SK-N-SH (cell line): Measurements from ENCODE around the gene TEAD2.

Experiments used
- CHD2 ChIP-seq: fragments of 150-350 bp; IDR thresholded peaks from 2 replicates; pipeline ENCODE4 v1.6.1; 2018; ENCODE audit warnings: low read length; ENCODE audit not compliant: partially characterized antibody
- CTCF ChIP-seq: fragments of 200-600 bp; sonication (generic); IDR thresholded peaks from 2 replicates; pipeline ENCODE4 v1.6.1; 2017; ENCODE audit warnings: antibody characterized with exemption, mild to moderate bottlenecking, moderate library complexity
- EZH2phosphoT487 ChIP-seq: fragments of 200-600 bp; sonication (generic); IDR thresholded peaks from 2 replicates; pipeline ENCODE4 v1.6.1; 2017; ENCODE audit warnings: low read depth, mixed run types, mild to moderate bottlenecking, antibody characterized with exemption, moderate library complexity, borderline replicate concordance
- FOXJ3 ChIP-seq: sonication (generic); formaldehyde crosslinking; IDR thresholded peaks from 2 replicates; pipeline ENCODE4 v1.5.1; 2020; ENCODE audit warnings: mild to moderate bottlenecking, missing genetic modification reagents
- GABPA ChIP-seq: IDR thresholded peaks from 2 replicates; pipeline ENCODE4 v1.4.0; 2012; ENCODE audit warnings: low read depth, mild to moderate bottlenecking
- GATA2 ChIP-seq: sonication (generic); formaldehyde crosslinking; IDR thresholded peaks from 2 replicates; pipeline ENCODE4 v1.5.0; 2020; ENCODE audit warnings: mild to moderate bottlenecking, missing genetic modification reagents
- JUND ChIP-seq: IDR thresholded peaks from 2 replicates; pipeline ENCODE4 v1.4.0; 2012
- MEF2A ChIP-seq: IDR thresholded peaks from 2 replicates; pipeline ENCODE4 v1.4.0; 2012; ENCODE audit warnings: low read depth, borderline replicate concordance
- POLR2AphosphoS5 ChIP-seq: IDR thresholded peaks from 2 replicates; pipeline ENCODE4 v1.6.1; 2012; ENCODE audit warnings: low read depth, low read length
- SIN3A ChIP-seq: IDR thresholded peaks from 2 replicates; pipeline ENCODE4 v1.6.1; 2012; ENCODE audit warnings: low read depth, mild to moderate bottlenecking, low read length, moderate library complexity, borderline replicate concordance
- TEAD4 ChIP-seq: IDR thresholded peaks from 2 replicates; pipeline ENCODE4 v1.4.0; 2012; ENCODE audit warnings: mild to moderate bottlenecking, borderline replicate concordance; ENCODE audit not compliant: insufficient read depth

- no peak for TF ChIP-seq CTCF
- TF ChIP-seq POLR2AphosphoS5 = no peak
- no peak for TF ChIP-seq GATA2
- TF ChIP-seq EZH2phosphoT487 = no peak
- no peak for TF ChIP-seq SIN3A
- no peak for TF ChIP-seq GABPA
- no peak for TF ChIP-seq MEF2A
- TF ChIP-seq TEAD4 = no peak
- no peak for TF ChIP-seq JUND
- no peak for TF ChIP-seq FOXJ3
- no peak for TF ChIP-seq CHD2
These were observed 33.6 kb upstream of the TEAD2 start for GRCh38 chr19:49395581-49396407.
